HG03039 (cell line): ENCODE measurements around the gene TPTE2.
A peak's percentile ranks its signal among the peaks of the same experiment; 100 is the strongest.
"Not testable (repeated sequence)": the region's sequence is repeated elsewhere in the genome, so short reads cannot be mapped to it uniquely, and the experiment has no call there.

Experiments used
- ATAC-seq: cut with Tn5 transposase; IDR thresholded peaks from one replicate; pipeline ENCODE4 v1.9.1; 2021; ENCODE audit warnings: mild to moderate bottlenecking, moderate library complexity; ENCODE audit not compliant: unreplicated experiment

The TPTE2 gene

DNA sequence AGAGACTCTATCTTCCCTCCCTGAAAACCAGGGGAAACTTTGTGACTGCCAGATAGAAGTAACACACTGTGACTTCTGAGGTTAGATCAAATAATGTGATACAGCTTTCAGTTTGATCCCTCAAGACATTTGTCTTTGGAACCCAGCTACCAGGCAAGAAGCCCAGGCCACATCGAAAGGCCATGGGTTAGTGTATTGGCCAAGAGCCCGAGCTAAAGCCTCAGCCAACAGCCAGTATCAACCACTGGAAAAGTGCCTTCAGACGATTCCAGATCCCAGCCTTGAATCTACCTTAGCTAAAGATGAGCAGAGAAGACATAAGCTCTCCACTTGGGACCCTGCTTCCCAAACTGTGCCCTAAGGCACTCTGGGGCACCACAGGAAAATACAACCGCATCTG, 10.9 kb upstream of the TPTE2 start:
- no peak for ATAC-seq

DNA sequence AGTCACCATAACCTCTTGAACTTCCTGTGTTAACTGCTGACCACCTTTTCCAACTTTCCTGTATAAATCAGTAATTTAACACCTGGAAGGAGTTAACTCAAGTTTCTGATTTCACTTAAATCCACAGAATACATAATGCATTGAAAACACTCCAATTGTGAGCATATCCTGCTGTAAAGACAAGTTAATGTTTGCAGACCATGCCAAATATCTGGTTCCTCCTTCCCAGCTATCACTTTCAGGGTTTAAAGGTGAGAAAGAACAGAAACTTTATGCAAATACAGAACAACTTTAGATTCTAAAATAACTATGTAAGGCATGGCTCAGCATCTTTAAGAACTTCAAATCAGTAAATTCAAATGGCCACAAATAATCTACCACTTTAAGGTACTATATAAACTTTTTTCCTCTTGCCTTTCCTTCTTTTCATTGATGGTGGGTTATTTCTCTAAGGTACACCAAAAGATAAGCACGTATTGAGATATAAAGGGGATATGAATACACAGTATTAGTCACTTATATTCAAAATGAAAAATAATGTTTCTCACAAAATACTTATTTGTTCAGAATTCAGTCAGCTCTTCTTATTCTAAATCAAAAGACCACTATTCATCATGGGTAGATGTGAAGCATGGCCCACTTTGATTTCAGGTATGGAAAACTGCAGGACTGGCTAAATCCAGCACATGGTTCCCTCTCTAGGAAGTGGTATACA, 6.6 kb upstream of the TPTE2 start:
- ATAC-seq, result peak; percentile 55

DNA sequence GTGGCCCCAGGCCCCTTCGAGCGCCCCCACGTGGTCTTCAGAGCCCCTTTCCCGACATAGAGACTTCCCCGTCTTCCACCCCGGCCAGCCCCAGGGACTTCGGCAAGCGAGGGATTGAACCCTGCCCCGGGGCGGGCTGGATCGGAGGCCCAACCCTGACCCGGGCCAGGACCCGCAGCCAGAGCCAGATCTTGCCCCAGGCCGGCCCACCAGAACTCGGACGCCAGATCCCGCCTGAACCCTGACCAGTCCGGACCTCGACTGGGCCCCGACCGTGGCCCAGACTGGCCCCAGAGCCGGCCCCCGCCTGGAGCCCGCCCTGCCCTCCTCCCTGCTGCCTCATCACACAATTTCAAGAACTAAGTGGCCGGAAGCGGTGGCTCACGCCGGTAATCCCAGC, 253 bp upstream of the TPTE2 start:
- no peak for ATAC-seq

DNA sequence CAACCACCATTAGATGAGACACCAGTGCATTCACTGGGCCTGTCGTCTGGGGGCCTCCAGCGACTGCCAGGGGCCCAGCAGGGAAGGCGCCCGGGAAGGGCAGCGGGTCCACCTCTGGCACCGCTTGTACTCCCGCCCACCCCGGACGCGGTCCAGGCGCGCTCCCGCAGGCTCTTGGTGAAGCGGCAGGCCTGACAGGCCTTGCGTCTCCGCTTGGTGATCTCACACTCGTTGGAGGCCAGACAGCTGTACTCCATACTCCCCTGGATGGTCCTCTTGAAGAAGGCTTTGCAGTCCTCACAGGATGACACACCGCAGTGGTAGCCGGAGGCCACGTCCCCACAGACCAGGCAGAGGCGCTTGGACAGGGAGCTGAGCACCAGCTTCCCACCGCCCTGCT, 660 bp downstream of the TPTE2 start:
- ATAC-seq, result not testable (repeated sequence)

DNA sequence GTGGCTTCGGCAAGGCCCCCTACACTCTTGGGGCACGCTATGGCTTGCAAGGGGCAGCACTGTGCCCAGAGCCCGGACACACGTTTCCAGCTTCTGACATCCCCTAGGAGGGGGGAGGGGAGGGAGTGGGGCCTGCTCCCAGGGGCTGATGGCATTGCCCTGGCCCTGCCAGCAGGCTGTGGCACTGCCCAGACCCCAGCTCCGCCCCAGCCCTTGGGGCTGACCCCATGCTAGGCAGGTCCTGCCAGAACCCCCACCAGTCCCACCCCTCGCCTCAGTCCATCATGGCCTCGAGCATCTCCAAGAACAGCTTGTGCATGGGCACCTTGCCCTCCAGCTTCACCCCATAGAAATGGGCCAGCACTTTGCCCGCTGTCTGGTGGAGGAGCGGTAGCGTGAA, 1.6 kb downstream of the TPTE2 start:
- not testable (repeated sequence) for ATAC-seq

DNA sequence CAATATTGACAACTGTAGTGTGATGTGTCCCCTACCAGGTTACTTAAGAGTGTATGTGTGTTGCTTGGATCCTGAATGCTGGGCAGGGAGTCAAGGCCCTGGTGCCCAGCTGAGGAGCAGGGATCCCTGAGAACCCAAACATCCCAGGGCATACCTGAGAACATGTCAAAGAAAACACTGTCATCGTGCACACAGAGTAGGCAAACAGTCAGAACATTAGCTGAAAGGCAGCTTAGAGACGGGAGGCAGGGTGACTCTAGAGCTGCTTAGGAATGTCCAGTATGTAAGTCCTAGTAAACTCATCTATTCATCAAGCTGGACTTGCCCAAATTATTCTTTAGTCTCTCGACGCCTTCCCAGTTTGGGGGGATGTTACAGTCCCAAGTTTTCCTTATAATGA, 4.0 kb downstream of the TPTE2 start:
- not testable (repeated sequence) for ATAC-seq

DNA sequence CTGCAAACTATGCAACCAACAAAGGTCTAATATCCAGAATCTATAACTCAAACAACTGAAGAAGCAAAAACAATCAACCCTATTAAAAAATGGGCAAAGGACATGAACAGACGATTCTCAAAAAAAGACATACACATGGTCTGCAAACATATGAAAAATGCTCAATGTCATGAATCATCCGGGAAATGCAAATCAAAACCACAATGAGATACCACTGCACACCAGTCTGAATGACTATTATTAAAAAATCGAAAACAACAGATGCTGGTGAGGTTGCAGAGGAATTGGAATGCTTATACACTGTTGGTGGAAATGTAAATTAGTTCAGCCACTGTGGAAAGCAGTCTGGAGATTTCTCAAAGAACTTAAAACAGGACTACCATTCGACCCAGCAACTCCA, 12.1 kb downstream of the TPTE2 start:
- not testable (repeated sequence) for ATAC-seq

DNA sequence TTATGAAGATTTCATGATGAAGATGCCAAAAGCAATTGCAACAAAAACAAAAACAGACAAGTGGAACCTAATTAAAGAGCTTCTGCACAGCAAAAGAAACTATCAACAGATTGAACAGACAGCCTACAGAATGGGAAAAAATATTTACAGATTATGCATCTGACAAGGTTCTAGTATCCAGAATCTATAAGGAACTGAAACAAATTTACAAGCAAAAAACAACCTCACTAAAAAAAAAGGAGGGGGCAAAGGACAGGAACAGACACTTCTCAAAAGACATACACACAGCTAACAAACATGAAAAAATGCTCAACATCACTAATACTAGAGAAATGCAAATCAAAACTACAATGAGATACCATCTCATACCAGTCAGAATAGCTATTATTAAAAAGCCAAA, 35.7 kb downstream of the TPTE2 start:
- ATAC-seq, result peak; percentile 59

DNA sequence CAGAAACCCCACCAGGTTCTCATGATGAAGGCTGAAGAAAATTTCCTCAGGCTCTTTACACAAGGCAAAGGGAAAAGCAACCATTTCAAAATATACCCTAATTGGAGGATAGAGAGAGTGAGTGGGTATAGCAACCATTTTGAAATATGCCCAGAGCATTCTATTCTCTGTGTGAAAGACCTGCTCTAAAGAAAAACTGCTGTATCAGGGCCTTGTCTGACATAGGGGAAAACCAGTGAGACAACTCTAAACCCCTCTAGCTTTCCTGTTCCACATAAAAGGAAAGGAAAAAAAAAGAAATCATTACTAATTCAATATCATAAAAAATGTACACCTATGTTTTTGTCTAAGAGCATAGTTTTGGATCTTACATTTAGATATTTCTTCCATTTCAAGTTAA, 42.3 kb downstream of the TPTE2 start:
- no peak for ATAC-seq

DNA sequence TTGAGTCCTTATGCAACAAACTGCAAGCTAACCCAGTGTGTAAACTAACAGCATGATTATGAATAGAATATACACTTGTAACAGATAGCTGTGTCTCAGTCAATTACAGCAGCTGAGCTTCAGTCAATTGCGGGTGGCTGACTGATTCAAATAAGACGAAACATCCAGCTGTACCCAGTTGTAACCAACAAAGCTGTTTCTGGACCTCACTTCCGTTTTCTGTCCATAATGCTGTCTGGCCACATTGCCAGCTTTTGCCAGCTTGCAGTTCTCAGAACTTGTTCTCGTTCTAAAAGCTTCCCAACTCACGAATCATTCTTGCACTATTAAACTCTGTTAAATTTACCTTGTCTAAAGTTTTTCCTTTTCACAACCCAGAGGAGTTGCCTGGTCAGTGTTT, 53.7 kb downstream of the TPTE2 start:
- ATAC-seq, result not testable (repeated sequence)

DNA sequence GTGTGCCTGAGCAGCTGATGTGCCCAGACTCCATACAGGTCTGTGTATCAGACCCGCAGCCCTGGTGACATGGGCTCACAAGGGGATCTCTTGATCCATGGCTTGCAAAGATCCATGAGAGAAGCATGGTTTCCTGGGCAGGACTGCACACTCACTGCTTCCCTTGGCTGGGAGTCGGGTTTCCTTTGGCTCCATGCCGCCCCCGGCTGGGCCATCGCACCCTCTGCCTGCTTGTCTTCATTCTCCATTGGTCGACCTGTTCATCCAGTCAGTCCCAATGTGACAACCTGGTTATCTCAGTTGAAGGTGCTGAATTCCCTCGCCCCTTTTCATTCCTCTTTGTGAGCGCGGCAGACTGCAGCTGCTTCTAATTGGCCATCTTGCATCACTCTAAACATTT, 101.2 kb downstream of the TPTE2 start:
- ATAC-seq, result not testable (repeated sequence)

DNA sequence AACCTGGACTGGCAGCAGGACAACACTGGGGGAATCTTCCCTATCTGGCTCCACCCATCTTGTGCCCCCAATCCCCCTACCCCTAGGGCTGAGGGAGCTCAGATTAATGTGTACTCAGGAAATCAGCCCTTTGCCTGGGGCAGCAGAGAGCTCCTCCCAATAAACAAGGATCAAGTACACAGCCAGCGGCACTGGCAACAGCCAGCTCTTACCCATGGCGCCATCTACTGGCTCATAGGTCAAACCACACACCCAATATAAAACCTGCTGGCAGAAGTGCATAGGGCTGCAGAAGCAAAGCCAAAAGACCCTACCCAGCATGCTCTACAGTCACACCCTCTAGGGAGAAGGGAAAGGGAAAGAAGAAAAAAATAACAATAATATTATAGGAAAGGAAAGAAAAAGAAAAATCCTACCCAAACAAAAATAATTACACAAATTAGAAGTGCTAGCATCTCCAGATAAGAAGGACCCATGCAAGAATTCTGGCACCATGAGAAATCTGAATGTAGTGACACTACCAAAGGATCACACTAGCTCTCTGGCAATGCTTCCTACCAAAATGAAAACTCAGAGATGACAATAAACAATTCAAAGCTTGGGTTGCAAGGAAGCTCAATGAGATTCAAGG, 122.2 kb downstream of the TPTE2 start:
- not testable (repeated sequence) for ATAC-seq

DNA sequence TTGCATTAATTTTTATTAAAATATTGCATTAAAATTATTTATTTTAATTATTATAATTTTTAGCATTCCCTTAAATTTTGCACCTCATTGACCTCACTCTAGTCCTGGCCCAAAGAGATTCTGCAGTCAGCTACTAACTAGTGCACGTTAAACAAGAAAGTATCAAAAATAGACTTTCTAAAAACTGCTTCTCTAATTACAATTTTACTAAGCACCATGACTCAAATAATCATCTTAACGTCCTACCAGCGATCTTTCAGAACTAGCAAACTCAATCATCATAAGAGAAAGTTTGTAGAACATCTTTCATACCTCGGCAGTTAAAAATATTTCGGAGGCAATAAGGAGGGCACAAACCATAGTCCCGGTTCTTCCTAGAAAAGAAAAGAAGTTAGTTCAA, 123.6 kb downstream of the TPTE2 start:
- ATAC-seq, result not testable (repeated sequence)

DNA sequence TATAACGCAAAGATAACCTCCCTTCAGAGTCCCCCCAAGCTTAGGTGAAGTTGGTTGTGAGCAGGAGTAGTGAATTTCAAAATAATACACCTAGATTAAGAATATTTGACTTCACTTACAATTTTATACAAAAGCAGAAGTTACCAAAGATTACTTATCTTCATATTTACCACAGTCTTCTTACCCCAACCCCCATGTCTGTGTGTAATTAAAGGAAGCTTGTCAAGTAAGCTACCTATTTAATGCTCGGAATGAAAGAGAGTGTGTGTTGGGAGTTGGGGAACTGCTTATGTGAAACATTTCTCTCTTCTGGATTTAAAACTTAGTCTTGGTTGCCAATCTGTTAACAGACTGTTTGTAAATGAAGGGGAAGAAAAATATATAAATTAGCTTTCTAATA, 139.1 kb downstream of the TPTE2 start:
- ATAC-seq, result not testable (repeated sequence)

DNA sequence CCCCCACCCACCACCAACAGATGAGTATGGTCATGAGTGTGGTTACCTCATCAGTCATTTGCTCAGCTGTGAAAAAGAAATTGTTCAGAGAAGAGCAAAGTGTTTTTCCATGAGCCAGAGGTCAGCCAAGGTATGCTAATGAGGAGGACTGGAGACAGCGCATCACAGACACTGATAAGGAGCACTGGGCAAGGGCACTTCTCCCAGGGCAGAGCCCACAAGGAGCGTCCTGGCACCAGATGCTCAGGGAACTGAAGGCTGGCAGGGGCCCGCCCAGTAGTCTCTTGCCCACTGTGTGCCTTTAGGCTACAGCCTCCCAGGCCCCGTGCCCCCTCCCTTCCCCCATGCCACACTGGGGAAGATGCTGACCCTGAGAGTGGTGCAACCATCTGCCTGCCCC, 148.8 kb downstream of the TPTE2 start:
- ATAC-seq, result not testable (repeated sequence)

DNA sequence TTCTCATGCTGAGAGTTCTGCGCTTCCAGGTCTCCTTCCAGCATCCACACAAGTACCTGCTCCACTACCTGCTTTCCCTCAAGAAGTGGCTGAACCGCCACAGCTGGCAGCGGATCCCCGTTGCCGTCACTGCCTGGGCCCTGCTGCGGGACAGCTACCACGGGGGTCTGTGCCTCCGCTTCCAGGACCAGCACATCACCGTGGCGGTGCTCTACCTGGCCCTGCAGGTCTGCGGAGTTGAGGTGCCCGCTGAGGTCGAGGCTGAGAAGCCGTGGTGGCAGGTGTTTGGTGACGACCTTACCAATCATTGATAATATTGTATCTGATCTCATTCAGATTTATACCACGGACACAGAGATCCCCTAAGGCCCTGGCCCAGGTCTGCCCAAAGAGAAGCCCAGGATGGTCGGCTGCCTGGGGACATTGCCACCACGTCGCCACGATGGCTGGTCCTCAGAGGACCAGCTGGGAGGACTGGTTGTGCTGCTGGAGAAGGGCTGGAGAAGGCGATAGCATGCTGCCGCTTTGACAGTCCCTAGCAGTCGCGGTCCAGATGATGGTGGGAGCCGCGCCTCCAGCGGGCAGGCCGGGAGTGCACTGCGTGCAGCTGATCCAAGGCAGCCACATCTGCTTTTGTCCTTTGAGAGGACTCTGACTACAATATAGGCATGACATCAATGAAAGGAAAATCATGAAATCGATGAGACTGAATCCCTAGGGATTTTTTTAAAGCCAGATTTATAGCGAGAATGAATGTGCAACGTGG, 178.4 kb downstream of the TPTE2 start:
- ATAC-seq, result not testable (repeated sequence)

DNA sequence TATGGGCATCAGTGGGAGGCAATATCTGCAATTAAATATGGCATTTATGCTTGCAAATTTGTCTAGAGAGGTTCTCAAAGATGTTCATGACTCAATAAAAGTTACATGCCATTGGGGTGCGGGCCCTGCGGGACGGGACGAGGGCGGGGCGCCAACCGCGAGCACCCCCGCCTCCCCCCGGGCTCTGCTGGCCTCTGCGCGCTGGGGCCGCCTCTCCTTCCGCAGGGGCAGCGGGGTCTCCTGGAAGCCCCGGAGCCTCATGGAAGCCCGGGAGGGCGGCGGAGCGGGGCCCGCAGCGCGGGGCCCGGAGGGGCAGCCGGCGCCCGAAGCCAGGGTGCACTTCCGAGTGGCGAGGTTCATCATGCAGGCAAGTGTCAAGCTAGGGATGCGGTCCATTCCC, 179.2 kb downstream of the TPTE2 start:
- ATAC-seq, result no peak
